ENCODE measurements around the gene MMP21.

- TF ChIP-seq EZH2 (IDR thresholded peaks at IDR 0.05; ENCODE audit: insufficient read depth, poor library complexity, severe bottlenecking): no peak
- no peak for TF ChIP-seq EZH2phosphoT487 (IDR thresholded peaks at IDR 0.05; ENCODE audit: insufficient read depth, low read depth)
Observed at GRCh38 chr10:125772112-125772863, 3.3 kb downstream of the MMP21 start.
